Stimulated activated CD4-positive, alpha-beta T cell treated with anti-CD3 and anti-CD28 coated beads, TNF-alpha, amount 100 ng/mL, for 1 hour (primary cell): ENCODE data around the gene TAS2R60.
"Not testable (repeated sequence)": the region's sequence is repeated elsewhere in the genome, so short reads cannot be mapped to it uniquely, and the experiment has no call there.

Source experiments
- DNase-seq, 3 donors: peaks; one replicate each; pipeline ENCODE4 v3.0.0-alpha.2; 2020; ENCODE audit warnings: low read depth in 3 of 3, low spot score in 1 of 3

TAS2R60 gene

GRCh38 chr7:143472071-143472689 is 28.9 kb downstream of the TAS2R60 start:
- not testable (repeated sequence) for DNase-seq

- no peak for DNase-seq
These were observed 34.4 kb downstream of the TAS2R60 start, which contains the start of gene TAS2R41 for GRCh38 chr7:143477501-143478150. Gene TAS2R41 (plus strand): TSS chr7:143477873. CDS start chr7:143477873, 0 bp downstream.

GRCh38 chr7:143479055-143479766 is 36.0 kb downstream of the TAS2R60 start:
- DNase-seq = no peak

DNA sequence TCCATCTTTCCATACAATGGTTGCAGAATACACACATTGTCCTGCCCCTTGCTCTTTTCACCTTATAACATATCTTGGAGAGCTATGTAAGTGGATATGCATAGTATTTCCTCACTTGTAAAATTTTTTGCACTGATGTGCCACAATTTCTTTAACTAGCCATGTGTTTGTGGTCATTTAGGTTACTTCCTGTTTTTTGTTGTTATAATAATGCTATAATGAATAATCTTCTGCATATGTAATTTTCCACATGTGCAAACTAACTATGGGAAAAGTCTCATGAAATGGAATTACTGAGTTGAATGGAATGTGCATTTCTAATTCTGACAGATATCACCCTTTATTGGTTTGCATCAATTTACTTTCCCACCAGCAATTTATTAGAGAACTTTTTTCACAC is 37.2 kb downstream of the TAS2R60 start:
- no peak for DNase-seq

DNA sequence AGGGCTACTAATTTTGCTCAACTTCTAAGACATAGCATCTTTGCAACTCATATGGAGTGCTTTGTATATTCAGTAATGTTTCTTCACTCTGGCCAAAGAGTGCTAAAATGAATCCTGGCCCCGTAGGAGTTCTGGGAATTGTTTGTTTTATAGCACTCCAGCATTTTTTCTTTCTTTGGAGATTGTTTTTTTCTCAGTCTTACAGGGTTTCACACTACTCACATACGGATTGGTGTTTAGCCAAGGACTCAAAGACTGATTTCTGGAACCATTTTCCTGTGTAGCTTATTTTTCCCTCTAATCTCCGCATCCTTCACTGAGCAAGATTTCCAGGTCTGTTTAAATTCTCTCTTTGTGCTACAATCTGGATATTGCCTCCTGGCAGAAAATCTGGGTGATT is 40.9 kb downstream of the TAS2R60 start:
- DNase-seq = no peak

- DNase-seq = no peak
These were observed 41.8 kb downstream of the TAS2R60 start for GRCh38 chr7:143485094-143485493.

- no peak for DNase-seq
These were observed 42.2 kb downstream of the TAS2R60 start for GRCh38 chr7:143485500-143485899.

DNA sequence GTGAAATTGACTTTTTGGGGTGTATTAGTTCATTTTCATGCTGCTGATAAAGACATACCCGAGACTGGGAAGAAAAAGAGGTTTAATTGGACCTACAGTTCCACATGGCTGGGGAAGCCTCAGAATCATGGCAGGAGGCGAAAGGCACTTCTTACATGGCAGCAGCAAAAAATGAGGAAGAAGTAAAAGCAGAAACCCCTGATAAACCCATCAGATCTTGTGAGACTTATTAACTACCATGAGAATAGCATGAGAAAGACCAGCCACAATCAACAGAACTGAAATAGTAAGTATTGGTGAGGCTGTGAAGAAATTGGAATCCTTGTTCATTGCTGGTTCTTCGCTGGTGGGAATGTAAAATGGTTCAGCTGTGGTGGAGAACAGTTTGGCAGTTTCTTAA is 43.0 kb downstream of the TAS2R60 start:
- DNase-seq = not testable (repeated sequence)

DNA sequence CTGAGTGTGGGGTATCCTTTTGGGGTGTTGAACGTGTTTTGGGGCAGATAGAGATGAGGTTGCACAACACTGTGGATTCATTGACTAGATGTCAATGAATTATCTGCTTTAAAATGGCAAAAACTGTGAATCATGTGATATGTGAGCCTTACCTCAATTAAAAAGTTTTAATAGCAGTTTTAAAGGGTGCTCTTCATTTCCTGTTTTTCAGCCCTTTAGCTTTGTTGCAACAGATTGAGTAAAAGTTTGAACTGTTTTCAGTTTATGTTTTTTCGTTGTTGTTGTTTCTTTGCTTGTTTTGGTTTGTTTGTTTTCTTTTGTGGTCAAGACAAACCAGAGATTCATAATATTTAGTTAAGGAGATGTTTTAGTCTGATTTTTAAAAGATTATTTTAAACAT is 43.8 kb downstream of the TAS2R60 start:
- DNase-seq = no peak

GRCh38 chr7:143487566-143487965 is 44.3 kb downstream of the TAS2R60 start:
- DNase-seq = no peak

- no peak for DNase-seq
These were observed 47.6 kb downstream of the TAS2R60 start for GRCh38 chr7:143490717-143491306.

GRCh38 chr7:143492043-143492471 is 48.8 kb downstream of the TAS2R60 start:
- DNase-seq = no peak

- DNase-seq = no peak
These were observed 49.8 kb downstream of the TAS2R60 start for GRCh38 chr7:143492799-143493739.

DNA sequence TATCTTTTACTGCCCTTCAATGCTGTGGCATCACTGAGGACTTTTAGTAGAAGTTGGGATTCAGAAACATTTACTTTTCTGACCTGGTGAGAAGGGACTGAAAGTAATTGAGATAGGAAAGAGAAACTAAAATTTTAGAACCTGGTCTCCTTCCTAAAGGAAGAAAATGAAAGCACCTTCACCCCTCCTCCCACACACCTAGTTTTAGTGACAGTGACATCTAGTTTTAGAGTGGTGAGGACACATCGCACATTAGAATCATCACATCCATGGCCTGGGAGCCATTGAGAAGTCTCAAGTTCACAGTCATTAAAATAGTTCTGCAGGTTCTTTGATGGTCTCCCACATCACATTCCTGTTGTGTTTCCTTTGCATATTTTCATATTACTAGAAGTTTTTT is 50.5 kb downstream of the TAS2R60 start:
- DNase-seq = no peak
